Measurements from ENCODE around the gene TOR1A.

The TOR1A gene, protein sequence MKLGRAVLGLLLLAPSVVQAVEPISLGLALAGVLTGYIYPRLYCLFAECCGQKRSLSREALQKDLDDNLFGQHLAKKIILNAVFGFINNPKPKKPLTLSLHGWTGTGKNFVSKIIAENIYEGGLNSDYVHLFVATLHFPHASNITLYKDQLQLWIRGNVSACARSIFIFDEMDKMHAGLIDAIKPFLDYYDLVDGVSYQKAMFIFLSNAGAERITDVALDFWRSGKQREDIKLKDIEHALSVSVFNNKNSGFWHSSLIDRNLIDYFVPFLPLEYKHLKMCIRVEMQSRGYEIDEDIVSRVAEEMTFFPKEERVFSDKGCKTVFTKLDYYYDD

DNA sequence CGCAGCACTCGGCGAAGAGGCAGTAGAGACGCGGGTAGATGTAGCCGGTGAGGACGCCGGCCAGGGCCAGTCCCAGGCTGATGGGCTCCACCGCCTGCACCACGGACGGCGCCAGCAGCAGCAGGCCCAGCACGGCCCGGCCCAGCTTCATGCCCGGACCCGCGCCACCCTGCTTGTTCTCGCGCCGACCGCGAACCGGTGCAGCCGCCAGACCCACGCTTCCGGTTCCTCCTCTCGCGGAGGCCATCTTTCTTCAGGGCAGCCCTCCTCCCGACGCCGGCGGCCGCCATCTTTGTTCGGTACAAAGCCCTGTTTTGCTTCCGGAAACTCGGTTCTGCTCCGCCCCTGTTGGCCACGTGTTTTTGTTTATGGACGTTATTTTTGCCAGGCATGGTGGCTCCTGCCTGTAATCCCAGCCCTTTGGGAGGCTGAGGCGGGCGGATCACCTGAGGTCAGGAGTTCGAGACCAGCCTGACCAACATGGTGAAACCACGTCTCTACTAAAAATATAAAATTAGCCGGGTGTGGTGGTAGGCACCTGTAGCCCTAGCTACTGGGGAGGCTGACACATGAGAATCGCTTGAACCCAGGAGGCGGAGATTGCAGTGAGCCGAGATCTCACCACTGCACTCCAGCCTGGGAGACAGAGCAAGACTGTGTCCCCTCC is at the start of gene TOR1A:
Gene TOR1A (minus strand): TSS at position 202 of the 667 bp plus-strand sequence. CDS start 51 bp downstream, at position 151.
- peak; percentile 86 for DNase-seq

DNA sequence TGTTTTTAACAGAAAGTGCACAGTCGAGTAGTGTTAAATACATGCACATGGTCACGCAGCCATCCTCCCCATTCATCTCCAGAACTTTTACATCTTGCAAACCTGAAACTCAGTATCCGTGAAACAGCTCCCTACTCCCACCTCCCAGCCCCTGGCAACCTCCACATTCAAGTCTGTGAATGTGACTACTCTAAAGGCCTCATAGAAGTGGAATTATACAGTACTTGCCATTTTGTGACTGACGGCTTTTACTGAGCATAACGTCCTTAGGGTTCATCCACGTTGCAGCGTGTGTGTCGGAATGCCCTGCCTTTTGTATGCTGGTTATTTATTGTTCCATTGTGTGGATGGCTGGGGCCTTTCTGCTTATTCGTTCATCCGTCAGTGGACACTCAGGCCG is 47.1 kb upstream of the TOR1A start:
- DNase-seq = no peak

DNA sequence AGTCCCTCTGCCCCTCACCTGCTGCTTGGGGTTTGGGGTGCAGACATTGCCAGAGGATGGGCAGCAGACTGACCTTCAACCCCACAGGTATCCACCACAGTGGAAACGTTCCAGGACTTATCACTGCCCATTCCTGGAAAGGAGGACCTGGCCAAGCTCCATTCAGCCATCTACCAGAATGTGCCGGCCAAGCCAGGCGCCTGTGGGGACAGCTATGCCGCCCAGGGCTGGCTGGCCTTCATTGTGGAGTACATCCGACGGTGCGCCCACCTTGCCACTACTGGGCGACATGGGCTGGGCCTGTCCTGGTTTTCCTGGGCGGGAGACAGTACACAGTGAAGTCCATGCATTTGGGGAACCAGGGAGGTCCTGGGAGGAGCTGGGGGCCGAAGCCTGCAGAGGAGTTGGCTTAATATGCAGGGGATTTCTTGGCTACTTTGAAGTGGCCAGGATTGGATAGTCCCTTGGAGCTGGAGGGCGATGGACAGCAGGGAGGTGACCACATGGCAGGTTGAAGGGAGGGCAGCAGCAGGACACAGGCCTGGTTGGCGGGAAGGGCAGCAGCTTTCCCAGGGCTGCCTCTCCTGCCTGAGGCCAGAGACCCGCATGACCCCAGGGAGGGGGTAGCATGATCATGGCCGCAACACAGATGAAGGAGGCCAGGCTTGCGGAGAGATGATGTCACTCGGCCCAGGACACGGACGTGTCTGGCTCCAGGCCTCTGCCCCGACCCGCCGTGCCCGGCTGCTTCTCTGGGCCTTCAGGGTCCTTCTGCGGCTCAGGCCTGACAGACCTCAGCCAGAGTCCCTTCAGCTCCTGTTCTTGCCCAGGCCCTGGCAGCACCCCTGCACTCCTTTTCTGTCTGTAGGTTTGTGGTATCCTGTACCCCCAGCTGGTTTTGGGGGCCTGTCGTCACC is 45.9 kb upstream of the TOR1A start:
- DNase-seq = no peak

DNA sequence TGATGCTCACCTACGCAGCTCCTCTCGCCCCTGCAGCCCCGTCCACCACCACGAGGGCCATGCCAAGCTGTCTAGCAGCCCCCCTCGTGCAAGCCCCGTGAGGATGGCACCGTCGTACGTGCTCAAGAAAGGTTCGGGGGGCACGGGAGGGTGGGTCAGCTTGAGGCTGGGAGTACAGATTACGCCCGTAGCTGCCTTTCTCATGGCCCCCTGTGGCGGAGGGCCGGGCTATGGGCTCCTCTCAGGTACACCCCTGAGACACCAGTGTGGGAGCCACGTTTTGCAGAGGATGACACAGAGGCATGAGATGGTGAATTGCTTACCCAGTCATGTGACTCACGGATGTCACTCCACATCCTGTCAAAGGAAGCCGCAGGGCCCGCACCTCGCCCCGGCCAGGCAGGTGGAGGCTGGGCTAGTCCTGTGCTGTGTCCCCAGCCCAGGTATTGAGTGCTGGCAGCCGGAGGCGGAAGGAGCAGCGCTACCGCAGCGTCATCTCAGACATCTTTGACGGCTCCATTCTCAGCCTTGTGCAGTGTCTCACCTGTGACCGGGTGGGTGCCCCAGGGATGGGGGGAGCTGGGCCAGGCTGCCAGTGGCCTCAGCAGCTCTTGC is 45.0 kb upstream of the TOR1A start:
- DNase-seq = peak; percentile 75

DNA sequence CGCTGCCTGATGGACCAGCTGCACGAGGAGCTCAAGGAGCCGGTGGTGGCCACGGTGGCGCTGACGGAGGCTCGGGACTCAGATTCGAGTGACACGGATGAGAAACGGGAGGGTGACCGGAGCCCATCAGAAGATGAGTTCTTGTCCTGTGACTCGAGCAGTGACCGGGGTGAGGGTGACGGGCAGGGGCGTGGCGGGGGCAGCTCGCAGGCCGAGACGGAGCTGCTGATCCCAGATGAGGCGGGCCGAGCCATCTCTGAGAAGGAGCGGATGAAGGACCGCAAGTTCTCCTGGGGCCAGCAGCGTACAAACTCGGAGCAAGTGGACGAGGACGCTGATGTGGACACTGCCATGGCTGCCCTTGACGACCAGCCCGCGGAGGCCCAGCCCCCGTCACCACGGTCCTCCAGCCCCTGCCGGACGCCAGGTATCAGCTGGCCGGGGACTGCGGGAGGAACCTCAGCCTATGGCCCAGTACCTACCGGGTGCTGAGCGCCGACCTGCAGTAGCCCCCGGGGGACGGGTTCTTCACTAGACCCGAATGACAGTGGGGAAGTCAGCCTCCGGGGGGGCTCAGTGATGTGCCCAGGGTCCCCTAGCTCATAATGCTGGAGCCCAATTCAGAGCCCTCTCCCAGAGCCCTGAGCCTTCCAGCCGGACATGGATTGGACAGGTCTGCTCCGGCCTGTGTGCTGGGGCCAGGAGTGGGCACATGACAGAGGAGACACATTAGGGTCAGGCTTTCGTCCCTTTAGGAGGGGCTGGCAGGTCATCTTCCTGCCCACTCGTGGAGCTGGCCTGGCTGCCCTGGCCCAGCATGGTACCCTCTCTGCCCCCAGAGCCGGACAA is 44.3 kb upstream of the TOR1A start:
- no peak for DNase-seq

DNA sequence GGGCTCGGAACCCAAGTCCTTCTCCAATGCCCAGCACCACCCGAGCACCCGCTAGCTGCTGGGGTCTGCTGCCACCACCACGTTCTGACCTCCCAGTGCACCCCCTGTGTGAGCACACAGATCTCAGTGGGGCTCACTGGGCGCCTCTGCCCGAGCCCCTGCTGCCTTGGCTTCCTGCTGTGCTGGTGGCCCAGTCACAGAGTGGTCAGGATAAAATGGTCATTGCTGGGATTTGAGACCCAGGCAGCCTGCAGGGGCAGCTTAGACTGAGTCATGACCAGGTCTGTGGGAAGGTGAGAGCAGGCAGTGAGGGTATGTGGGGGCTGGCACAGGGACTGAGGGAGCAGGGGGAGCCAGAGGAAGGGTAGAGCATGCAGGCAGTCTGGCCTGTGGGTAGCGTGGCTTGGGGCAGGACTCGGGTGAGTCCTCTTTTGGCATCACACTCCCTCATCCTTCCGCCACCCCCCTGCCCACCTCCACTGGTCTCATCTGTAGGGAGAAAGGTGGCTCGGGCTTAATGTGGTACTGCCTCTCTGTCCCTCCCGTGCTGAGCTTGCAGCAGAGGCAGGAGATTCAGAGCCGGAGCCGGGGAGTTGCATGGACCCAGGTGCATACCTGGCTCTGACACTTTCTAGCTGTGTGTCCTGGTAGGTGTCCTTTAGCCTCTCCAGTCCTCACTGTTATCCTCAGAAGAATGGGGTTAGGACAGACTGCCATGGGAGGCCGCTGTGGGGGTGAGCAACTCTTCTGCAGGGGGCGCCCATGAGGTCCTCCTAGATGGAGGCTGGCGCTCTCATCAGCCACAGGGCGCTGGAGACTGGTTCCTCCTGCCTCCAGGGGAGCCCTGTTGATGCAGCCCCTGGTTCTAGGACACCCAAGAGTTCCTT is 43.4 kb upstream of the TOR1A start:
- no peak for DNase-seq

DNA sequence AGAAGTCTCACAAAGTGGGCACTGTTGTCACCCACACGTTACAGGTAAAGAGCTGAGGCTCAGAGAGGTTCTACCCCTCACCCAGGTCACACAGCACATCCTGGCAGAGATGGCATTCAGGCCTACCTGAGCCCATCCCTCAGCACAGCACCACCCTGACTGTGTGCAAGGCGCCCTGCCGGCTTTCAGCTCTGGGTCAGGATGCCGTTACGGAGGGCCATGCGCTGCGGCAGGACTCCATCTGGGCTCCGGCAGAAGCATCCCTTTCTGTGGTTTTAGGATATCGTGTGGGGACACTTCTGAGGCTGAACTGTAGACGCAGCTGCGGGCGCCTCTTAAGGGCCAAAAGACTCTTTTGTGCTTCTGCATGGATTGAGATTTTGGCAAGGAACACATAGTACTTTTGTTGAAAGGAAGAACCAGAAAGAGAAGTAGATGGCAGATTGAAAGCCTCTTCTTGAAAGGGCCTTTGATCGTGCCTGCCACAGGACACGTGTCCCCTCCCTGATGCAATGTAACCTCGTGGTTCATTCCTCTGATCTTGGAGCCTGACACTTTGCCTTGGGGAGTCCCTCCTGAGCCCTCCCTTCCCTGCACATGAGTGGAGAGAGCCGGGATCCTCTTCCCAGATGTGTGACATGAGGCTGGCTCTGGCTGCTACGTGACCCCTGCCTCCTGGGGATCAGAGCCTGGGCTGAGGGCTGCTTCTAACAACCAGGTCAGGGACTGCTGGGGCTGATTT is 42.6 kb upstream of the TOR1A start:
- DNase-seq = no peak

DNA sequence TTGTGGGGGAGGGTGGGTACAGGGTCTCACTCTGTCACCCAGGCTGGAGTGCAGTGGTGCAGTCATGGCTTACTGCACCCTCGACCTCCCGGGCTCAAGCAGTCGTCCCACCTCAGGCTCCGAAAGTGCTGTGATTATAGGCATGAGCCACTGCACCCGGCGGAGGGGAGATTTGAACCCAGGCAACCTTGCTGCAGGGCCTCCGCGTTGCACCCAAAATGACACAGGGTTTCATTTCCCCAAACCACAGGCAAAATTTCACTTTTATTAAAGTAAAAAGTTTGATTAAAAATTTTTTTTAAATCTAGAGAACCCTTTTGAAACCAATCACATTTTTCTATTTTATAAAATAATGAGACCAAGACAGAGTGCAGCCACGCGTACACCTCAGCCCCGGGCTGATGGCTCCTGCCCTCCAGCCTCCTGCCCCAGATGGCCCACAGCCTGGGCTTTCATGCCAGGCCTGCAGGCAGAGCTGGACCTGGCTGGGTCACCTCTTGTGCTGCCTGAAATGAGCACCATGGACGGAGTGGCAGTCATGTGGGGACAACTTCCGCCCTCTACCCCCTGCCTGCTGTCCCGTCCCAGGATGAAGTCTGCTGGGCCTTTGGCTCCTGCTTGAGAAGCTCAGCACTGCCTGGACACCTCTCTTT is 41.9 kb upstream of the TOR1A start:
- DNase-seq = no peak

DNA sequence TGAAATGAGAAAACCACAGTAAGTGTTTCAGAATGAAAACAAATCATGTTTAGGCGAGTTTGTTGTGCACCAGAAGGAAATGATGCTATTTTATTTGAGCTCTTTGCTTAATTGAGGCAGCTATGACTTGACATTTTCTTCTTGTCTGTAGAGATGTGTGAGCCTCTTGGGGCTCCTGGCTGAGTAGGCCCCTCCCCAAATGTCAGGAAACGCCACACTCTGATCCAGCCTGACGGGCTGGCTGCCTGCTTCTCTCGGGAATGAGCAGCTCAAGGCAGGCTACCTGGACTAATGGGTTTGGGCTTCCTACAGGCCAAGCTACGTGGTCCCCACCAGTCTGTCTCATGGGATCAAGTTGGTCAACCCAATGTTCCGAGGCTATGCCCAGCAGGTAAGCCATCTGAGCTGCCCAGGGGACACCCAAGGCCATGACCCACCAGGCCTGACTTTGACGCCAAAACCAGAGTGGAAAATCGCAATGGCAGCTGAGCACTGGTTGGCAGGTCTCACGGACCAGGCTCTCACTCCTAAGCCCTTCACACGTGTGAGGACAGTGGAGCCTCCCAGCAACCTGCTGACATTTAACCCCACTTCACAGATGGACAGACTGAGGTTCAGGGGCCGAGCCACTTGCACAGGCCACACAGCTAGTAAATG is 41.2 kb upstream of the TOR1A start:
- DNase-seq = no peak

DNA sequence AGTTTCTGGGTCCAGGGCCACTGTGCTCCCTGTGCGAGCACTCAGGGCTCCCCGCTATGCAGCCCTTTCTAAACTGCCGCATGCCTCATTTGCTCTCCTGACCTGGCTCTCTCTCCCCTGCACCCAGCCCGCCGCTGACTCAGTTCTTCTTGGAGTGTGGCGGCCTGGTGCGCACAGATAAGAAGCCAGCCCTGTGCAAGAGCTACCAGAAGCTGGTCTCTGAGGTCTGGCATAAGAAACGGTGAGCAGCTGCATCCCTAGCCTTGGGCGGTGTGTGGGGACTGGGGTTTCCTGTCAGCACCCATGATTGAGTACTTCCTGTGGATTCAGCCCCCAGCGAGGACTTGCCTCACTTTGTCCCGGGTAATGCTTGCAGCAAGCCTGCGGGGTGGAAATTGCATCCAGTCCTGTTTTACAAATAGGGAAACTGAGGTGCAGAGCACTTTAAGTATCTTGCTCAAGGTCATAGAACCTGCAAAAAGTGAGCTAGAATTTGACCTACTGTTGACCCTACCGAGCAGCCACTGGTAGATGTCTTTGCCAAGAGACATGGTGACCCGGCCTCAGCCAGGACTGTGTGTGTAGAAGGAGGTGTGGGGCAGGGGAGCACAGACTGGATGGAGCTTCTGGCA is 39.2 kb upstream of the TOR1A start:
- peak; percentile 39 for DNase-seq

DNA sequence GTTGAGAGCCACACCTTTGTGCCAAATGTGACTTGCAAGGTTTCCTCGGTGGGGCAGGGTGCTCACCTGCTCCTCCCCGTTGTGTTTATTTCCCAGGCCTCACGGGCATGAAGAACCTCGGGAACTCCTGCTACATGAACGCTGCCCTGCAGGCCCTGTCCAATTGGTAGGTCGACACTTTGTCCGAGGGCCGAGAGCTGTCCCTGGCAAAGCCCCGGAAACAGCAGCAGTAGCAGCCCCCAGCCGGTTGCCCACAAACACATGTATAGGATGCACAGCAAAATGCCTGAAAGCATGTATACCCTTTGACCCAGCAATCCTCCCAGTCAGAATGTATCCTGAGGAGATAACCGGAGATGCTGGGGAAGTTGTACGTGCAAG is 37.5 kb upstream of the TOR1A start:
- DNase-seq = no peak

DNA sequence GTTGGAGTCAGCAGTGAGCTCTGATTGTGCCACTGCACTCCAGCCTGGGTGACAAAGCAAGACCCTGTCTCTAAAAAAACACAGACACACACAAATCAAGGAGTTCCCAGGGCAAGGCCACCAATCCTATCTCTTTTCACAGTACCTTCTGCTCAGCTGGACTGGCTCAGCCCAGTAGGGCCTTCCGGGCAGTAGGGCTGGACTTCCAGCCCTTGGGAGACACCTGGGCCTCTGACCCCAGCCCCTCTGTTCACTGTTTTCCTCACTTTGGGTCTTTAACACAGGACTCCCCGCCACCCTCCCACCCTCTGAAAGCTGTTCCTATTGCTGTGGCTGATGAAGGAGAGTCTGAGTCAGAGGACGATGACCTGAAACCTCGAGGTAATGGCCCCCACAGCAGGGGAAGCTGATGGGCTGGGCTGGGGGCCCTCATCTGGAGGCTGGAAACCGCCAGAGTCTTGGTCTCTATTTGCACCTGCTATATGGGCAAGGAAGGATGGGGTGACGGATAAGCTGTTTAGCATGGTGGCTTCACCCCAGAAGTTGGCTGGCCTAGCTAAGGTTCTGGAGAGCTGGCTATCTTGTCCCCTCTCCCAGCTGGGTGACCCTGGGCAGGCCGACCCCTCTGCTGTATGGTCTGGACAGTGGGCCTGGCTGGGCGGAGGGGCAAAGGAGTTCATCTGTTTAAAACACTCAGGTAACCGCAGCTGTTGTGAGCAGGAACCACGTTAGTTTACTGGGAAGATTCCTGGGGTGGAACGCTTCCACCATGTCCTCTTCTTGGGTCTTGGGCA is 36.9 kb upstream of the TOR1A start:
- DNase-seq = no peak

DNA sequence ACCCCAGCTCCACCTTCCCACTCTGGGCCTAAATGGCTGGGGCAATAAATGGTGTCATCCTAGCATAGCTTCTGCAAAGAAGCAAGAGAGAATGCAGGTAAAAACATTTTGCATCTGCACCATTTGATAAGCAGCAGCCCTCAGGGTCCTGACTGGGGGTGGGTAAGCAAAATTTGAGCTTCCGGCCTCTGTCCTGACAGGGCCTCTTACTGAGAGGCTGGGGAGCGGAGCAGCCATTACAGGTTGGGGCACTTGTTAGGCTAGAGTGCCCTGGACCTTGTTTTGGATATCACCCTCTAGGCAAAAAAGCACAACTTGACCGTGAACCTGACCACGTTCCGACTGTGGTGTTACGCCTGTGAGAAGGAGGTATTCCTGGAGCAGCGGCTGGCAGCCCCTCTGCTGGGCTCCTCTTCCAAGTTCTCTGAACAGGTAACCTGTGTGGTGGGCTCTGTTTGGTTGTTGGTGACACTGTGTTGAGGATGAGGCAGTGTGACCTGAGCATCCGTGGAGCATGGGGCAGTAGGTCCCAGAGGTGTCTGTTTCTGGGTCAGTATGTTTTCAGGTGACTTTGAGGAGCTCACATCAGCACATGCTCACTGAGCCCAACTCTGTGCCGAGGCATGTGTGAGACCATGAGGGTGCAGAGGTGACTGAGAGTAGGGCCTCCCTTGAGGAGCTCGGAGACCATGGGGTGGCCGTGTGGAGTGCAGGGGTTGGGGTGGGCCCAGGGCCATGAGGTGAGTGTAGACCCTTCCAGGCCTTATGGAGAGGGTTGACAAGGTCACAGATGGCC is 34.4 kb upstream of the TOR1A start:
- DNase-seq = no peak

DNA sequence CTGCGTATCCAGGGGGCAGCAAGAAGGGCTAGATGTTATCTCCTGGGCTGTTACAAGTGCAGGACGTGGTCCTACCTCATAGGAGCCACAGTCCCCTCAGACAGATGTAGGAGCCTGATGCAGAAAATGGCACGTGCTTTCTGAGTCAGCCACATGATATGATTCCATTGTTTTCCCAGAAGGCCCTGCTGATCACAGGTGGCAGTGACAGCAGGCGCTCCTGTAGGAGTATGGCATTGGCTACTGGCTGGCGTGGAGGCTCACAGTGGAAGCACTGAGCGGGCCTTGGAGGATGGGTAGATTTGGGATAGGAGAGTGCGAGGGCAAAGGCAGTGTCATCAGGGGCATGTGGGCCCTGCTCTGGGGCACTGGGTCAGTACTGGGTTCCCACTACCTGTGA is 33.3 kb upstream of the TOR1A start:
- no peak for DNase-seq

DNA sequence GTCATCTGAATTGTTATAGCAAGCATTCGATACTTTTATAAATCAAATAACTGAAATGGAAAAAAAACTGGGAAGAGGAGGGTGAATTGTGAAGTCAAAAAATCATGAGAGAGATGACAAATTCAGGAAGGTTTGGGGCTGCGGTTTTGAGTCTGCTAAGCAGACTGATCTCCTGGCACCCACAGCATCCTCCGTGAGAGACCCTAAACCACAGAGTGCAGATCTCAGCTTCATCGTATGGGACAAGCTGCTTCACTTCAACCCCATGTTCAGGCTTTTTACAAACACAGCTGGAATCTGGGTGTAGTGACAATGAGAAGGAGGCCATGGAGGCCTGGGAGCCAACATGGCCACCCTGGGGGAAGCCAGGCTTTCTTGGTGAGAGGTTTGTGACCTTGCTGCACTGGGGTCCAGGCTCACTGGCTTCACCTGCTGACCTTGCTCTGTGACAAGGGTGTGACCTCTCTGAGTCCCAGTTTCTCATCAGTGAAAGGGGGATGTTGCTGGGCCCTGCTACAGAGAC is 30.7 kb upstream of the TOR1A start:
- DNase-seq = no peak

DNA sequence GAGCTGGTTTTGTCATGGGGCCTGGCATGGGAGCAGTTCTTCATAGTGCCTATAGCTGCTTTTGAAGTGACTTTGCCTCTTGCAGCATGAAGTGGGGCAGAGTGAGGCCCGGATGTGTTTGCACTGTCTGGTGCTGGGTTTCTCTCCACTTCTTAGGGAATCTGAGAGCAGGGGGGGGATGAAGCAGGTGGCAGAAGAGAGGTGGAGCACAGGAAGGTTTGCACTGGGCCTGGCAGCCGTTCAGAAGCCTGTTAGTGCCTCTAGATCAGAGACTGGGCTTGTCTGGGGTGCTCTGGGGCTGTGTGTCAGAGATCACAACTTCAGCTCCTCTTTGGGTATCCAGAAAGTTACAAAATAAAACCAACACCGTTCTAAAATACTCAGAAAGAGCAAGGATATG is 29.7 kb upstream of the TOR1A start:
- no peak for DNase-seq

DNA sequence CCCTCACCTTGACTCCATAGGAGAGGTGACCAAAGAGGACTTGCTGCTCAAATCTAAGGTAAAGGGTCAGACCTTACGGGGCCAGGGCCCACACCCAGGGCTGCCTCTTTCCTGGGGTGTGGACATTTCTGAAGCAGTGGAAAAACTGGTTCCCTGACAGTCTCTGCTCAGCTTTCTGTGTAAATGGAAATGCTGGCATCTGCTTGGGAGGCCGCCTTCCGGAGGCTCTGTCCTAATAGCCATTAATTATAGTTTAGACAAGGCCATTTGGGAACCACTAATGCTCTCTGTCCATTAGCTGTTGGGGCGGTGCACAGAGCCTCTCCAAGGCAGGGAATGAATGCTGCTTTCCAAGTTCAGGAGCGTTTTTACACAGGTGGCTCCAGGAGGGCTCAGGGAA is 28.6 kb upstream of the TOR1A start:
- no peak for DNase-seq
